ENCODE results near the gene BCL2L13.

Gene BCL2L13

DNA sequence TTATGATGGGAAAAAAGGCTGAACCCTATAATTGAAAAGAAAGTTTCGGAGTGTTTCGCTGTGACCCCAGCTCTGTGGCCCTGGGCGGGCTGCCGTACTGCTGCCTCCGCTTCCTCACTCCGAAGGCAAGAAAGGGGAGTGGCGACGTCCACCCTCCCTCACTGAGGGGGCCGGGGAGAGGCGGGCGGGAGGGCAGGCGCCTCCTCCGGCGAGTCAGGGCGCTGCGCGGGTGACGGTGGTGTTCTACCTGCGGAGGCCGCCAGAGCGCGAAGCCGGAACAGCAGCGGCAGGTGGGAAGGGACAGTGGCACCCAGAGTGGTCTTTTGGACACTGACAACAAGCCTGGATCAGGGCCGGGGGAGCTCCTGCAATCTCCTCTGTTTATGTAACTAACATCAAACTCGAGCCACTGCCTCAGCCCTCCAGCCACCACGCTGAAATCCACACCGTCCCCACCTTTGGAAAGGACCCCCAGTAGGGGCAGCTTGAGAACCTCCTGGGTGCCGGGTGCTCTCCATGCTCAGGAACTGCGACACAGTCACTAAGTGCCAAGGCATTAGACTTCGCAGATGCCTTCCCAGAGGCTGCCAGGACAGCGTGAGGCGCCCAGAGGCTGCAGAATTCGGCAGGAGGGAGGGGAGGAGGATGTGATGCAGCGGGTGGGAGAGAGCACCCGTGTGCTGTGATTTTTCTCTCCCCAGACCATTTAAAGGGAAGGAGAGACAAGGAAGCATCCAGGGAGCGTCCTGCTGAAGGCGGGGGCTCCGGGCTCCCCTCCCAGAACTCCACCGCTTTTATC lies 110.2 kb downstream of the BCL2L13 start:
- Histone ChIP-seq H3K9me3 (ENCODE audit: severe bottlenecking) (no peaks in the 10 kb centered on the region), H3K4me3 (ENCODE audit: low read depth, low read length) (no peak overlapping the region), H3K36me3 (no peaks in the 10 kb centered on the region; the same call in 1 of the 2 replicates), H3K27me3 (ENCODE audit: insufficient read depth, low read depth, severe bottlenecking) (no peaks in the 10 kb centered on the region), H3K27ac (no peak overlapping the region)
- DNase-seq = no peak
- TF ChIP-seq, protein P1, sequence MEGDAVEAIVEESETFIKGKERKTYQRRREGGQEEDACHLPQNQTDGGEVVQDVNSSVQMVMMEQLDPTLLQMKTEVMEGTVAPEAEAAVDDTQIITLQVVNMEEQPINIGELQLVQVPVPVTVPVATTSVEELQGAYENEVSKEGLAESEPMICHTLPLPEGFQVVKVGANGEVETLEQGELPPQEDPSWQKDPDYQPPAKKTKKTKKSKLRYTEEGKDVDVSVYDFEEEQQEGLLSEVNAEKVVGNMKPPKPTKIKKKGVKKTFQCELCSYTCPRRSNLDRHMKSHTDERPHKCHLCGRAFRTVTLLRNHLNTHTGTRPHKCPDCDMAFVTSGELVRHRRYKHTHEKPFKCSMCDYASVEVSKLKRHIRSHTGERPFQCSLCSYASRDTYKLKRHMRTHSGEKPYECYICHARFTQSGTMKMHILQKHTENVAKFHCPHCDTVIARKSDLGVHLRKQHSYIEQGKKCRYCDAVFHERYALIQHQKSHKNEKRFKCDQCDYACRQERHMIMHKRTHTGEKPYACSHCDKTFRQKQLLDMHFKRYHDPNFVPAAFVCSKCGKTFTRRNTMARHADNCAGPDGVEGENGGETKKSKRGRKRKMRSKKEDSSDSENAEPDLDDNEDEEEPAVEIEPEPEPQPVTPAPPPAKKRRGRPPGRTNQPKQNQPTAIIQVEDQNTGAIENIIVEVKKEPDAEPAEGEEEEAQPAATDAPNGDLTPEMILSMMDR (IDR thresholded peaks at IDR 0.05; ENCODE audit: low read depth, low read length) = no peak

DNA sequence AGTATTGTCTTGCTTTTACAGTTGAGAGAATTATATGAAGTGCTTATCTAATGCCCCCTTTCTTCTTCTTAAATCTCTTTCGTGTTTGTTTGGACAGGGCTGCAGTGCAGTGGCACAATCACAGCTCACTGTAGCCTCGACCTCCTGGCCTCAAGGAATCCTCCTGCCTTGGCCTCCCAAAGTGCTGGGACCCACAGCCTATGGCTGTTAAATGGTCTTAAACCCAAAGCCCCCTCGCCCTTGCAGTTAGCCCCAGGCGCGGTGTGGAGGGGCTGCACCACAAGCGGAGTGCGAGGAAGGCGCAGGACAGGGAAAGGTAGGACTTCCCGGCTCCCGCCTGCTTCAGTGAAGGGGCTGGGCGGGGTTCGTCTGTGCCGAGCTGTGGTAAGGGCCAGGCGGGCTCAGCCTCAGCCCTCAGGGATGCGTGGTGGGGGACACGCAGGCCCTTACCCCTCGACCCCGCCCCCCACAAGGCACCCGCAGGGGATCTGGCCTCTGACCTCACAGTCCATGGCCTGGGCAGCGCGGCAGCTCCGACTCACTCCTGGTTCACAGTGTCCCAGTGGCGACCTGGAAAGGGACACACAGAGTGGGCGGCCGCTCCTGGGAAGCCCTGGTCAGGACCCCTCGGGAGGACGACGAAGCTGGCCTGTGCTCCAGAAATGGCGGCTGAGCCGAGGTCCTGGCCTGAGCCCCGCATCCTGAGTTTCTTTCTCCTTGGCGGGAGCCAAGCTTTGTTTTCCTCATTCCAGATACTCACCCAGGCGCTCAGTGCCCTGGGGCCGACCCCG lies 111.2 kb downstream of the BCL2L13 start:
- no peak overlapping the region for H3K27ac ChIP-seq
- no peaks in the 10 kb centered on the region for H3K36me3 ChIP-seq
- DNase-seq = no peak
- no peaks in the 10 kb centered on the region for H3K9me3 ChIP-seq (ENCODE audit: severe bottlenecking)
- TF ChIP-seq, protein P1 (IDR thresholded peaks at IDR 0.05; ENCODE audit: low read depth, low read length) = no peak
- H3K4me3 ChIP-seq (ENCODE audit: low read depth, low read length) = no peak overlapping the region
- no peaks in the 10 kb centered on the region for H3K27me3 ChIP-seq (ENCODE audit: insufficient read depth, low read depth, severe bottlenecking)

GRCh38 chr22:17751596-17751995 lies 113.0 kb downstream of the BCL2L13 start:
- Histone ChIP-seq H3K27me3 (ENCODE audit: insufficient read depth, low read depth, severe bottlenecking) (no peaks in the 10 kb centered on the region), H3K27ac (no peak overlapping the region), H3K36me3 (no peaks in the 10 kb centered on the region), H3K9me3 (ENCODE audit: severe bottlenecking) (no peaks in the 10 kb centered on the region), H3K4me3 (ENCODE audit: low read depth, low read length) (no peak overlapping the region)
- no peak for DNase-seq
- TF ChIP-seq, protein P1 (IDR thresholded peaks at IDR 0.05; ENCODE audit: low read depth, low read length) = no peak

DNA sequence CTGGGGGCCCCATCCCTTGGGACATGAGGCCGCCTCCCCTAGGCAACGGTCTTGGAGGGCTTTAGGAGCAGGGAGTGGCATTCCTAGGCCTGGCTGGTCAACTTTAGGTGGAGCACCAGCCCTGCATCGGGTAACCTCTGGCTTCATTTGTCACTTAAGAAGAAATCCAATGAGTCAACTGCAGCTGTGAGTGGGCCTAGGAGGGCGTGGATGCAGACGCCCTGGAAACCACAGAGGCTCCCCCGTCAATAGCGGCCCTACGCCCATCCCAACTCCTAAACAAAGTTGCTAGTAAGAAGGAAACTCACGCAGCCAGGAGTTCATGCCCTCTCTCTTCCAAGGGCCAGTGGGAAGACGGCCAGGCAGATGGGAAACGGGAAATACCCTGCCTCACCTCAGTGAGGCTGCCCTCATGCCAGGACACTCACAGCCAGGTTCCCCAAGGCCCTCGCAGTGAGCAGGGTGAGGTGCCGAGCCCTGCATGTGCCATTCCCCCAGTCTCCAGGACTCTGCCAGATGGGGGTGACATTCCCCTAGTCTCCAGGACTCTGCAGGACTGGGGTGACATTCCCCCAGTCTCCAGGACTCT lies 114.9 kb downstream of the BCL2L13 start:
- no peaks in the 10 kb centered on the region for H3K9me3 ChIP-seq (ENCODE audit: severe bottlenecking)
- no peaks in the 10 kb centered on the region; the same call in 1 of the 2 replicates for H3K36me3 ChIP-seq
- H3K4me3 ChIP-seq (ENCODE audit: low read depth, low read length) = no peak overlapping the region
- no peak overlapping the region for H3K27ac ChIP-seq
- no peak for DNase-seq
- TF ChIP-seq, protein P1 (IDR thresholded peaks at IDR 0.05; ENCODE audit: low read depth, low read length) = no peak
- no peaks in the 10 kb centered on the region for H3K27me3 ChIP-seq (ENCODE audit: insufficient read depth, low read depth, severe bottlenecking)

- Histone ChIP-seq H3K4me3 (ENCODE audit: low read depth, low read length) (no peak overlapping the region), H3K27me3 (ENCODE audit: insufficient read depth, low read depth, severe bottlenecking) (no peaks in the 10 kb centered on the region), H3K9me3 (ENCODE audit: severe bottlenecking) (no peaks in the 10 kb centered on the region), H3K36me3 (no peaks in the 10 kb centered on the region; the same call in 1 of the 2 replicates), H3K27ac (no peak overlapping the region)
- TF ChIP-seq, protein P1 (IDR thresholded peaks at IDR 0.05; ENCODE audit: low read depth, low read length) = peak; percentile 53
- DNase-seq = no peak
These were observed 115.8 kb downstream of the BCL2L13 start for GRCh38 chr22:17754233-17754925.
